ENCODE results near the gene HECW1. TPM values are rescaled to one million over a fixed set of nuclear protein-coding genes. Genes with fewer than 3 reads are reported as not detected.

Gene HECW1
- polyA plus RNA-seq, 4 donors: under 0.01 to 0.10 (median 0.03) TPM; not detected in 1

- FAIRE-seq (no peak), DNase-seq (no peak)
- H3K9me3 ChIP-seq (ENCODE audit: control insufficient read depth in 2 of 2, insufficient read depth in 1 of 2, low read depth in 1 of 2, low read length in 1 of 2): no peaks in the 10 kb centered on the region
- H3K4me1 ChIP-seq (ENCODE audit: control insufficient read depth in 3 of 3, insufficient read depth in 2 of 3, low read depth in 1 of 3, low read length in 2 of 3): peaks cover 0 to 34% (median 0%) of the 10 kb centered on the region in 3 donors
- H3K4me3 ChIP-seq (ENCODE audit: low read depth in 1 of 3, low read length in 3 of 3): no peak overlapping the region
- H3K27me3 ChIP-seq (ENCODE audit: control insufficient read depth in 3 of 3, insufficient read depth in 3 of 3, low read length in 3 of 3): no peaks in the 10 kb centered on the region
- H3K36me3 ChIP-seq (ENCODE audit: control insufficient read depth in 3 of 3, insufficient read depth in 2 of 3, low read depth in 1 of 3, low read length in 3 of 3): no peaks in the 10 kb centered on the region
- no peak overlapping the region for H3K27ac ChIP-seq (ENCODE audit: low read depth in 1 of 3, low read length in 2 of 3)
Observed at GRCh38 chr7:43487731-43488073, 375.3 kb downstream of the HECW1 start.

DNA sequence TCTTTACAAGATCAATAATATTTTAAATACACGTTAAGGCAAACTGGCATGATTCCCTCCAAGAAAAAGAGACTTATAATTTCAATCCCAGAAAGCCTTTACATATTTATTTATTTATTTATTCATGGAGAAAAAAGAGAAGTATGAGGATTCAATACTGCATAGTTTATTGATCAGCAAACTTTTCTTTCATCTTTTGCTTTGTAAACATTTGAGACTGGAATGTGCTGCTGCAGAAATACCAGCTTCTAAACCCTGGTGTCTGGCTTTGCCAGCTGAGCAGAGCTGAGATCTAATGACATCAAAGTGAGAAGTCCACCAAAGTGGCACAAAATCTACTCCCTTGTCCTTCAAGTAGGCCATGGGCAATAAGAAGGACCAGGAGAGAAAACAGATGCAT is 376.8 kb downstream of the HECW1 start:
- no peaks in the 10 kb centered on the region for H3K9me3 ChIP-seq (ENCODE audit: control insufficient read depth in 2 of 2, insufficient read depth in 1 of 2, low read depth in 1 of 2, low read length in 1 of 2)
- H3K27ac ChIP-seq (ENCODE audit: low read depth in 1 of 3, low read length in 2 of 3): no peak overlapping the region
- DNase-seq (no peak), FAIRE-seq (no peak)
- WGBS, 3 donors: 21 to 25% (median 21%) methylated on average over 1 of the region's 1 CpG
- peaks cover 0 to 34% (median 0%) of the 10 kb centered on the region in 3 donors for H3K4me1 ChIP-seq (ENCODE audit: control insufficient read depth in 3 of 3, insufficient read depth in 2 of 3, low read depth in 1 of 3, low read length in 2 of 3)
- no peaks in the 10 kb centered on the region for H3K27me3 ChIP-seq (ENCODE audit: control insufficient read depth in 3 of 3, insufficient read depth in 3 of 3, low read length in 3 of 3)
- H3K4me3 ChIP-seq (ENCODE audit: low read depth in 1 of 3, low read length in 3 of 3): no peak overlapping the region
- H3K36me3 ChIP-seq (ENCODE audit: control insufficient read depth in 3 of 3, insufficient read depth in 2 of 3, low read depth in 1 of 3, low read length in 3 of 3): no peaks in the 10 kb centered on the region

GRCh38 chr7:43490016-43490415 is 377.6 kb downstream of the HECW1 start:
- no peak for FAIRE-seq
- peaks cover 0 to 30% (median 0%) of the 10 kb centered on the region in 3 donors for H3K4me1 ChIP-seq (ENCODE audit: control insufficient read depth in 3 of 3, insufficient read depth in 2 of 3, low read depth in 1 of 3, low read length in 2 of 3)
- WGBS, 3 donors: 87 to 94% (median 90%) methylated on average over 3 of the region's 3 CpGs

DNA sequence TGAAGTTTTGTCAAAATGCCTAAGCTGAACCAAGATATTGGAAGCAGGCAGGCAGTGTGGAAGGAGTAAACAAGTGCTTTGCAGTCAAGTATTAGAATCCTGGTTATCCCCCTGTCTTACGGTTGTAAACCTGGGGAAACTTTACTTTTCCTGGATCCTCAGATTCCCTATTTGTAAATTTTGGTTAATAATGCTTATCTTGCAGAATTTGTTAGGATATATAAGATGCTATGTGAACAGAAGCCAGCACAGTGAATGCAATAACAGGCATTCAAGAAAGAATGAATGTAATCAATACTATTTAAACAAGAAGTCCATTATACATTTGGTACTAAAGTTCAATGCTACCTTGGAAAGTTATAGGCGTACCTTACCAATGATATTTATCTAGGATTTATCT is 378.7 kb downstream of the HECW1 start:
- H3K27me3 ChIP-seq (ENCODE audit: control insufficient read depth in 3 of 3, insufficient read depth in 3 of 3, low read length in 3 of 3): no peaks in the 10 kb centered on the region
- no peak for DNase-seq
- H3K4me3 ChIP-seq (ENCODE audit: low read depth in 1 of 3, low read length in 3 of 3): no peak overlapping the region
- 62 to 83% (median 78%) methylated on average over 2 of the region's 2 CpGs for WGBS, 3 donors
- H3K4me1 ChIP-seq (ENCODE audit: control insufficient read depth in 3 of 3, insufficient read depth in 2 of 3, low read depth in 1 of 3, low read length in 2 of 3): peaks cover 0 to 23% (median 0%) of the 10 kb centered on the region in 3 donors
- FAIRE-seq: no peak
- H3K36me3 ChIP-seq (ENCODE audit: control insufficient read depth in 3 of 3, insufficient read depth in 2 of 3, low read depth in 1 of 3, low read length in 3 of 3): no peaks in the 10 kb centered on the region
- H3K27ac ChIP-seq (ENCODE audit: low read depth in 1 of 3, low read length in 2 of 3): no peak overlapping the region
- no peaks in the 10 kb centered on the region for H3K9me3 ChIP-seq (ENCODE audit: control insufficient read depth in 2 of 2, insufficient read depth in 1 of 2, low read depth in 1 of 2, low read length in 1 of 2)

More at GRCh38 chr7:43490016-43490415, 377.6 kb downstream of the HECW1 start:
- Histone ChIP-seq H3K36me3 (ENCODE audit: control insufficient read depth in 3 of 3, insufficient read depth in 2 of 3, low read depth in 1 of 3, low read length in 3 of 3) (no peaks in the 10 kb centered on the region), H3K27ac (ENCODE audit: low read depth in 1 of 3, low read length in 2 of 3) (no peak overlapping the region), H3K9me3 (ENCODE audit: control insufficient read depth in 2 of 2, insufficient read depth in 1 of 2, low read depth in 1 of 2, low read length in 1 of 2) (no peaks in the 10 kb centered on the region), H3K4me3 (ENCODE audit: low read depth in 1 of 3, low read length in 3 of 3) (no peak overlapping the region), H3K27me3 (ENCODE audit: control insufficient read depth in 3 of 3, insufficient read depth in 3 of 3, low read length in 3 of 3) (no peaks in the 10 kb centered on the region)
- no peak for DNase-seq

DNA sequence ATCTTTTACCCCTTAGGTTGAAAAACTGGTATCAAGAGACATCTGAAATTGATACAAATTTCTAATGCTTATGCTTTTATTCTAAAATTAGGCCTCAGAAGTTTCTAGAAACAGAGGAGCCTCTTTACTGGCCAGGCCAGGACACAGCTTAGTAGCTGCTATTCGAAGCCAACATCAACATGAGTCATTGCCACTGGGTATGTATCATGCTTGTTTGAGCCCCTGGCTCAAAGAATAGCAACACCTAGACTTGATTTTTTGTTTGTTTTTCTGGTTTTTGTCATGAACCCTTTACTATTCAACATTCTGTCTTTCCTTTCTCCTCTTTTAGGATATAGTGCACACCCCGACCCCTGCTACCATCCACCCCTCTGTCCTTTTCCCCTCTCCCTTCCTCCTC is 379.5 kb downstream of the HECW1 start:
- H3K27ac ChIP-seq (ENCODE audit: low read depth in 1 of 3, low read length in 2 of 3): no peak overlapping the region
- H3K9me3 ChIP-seq (ENCODE audit: control insufficient read depth in 2 of 2, insufficient read depth in 1 of 2, low read depth in 1 of 2, low read length in 1 of 2): no peaks in the 10 kb centered on the region
- H3K36me3 ChIP-seq (ENCODE audit: control insufficient read depth in 3 of 3, insufficient read depth in 2 of 3, low read depth in 1 of 3, low read length in 3 of 3): no peaks in the 10 kb centered on the region
- no peaks in the 10 kb centered on the region for H3K27me3 ChIP-seq (ENCODE audit: control insufficient read depth in 3 of 3, insufficient read depth in 3 of 3, low read length in 3 of 3)
- FAIRE-seq: no peak
- WGBS, 3 donors: 71 to 77% (median 71%) methylated on average over 2 of the region's 2 CpGs
- no peak for DNase-seq
- H3K4me1 ChIP-seq (ENCODE audit: control insufficient read depth in 3 of 3, insufficient read depth in 2 of 3, low read depth in 1 of 3, low read length in 2 of 3): peaks cover 0 to 17% (median 0%) of the 10 kb centered on the region in 3 donors
- H3K4me3 ChIP-seq (ENCODE audit: low read depth in 1 of 3, low read length in 3 of 3): no peak overlapping the region

GRCh38 chr7:43492896-43493295 is 380.4 kb downstream of the HECW1 start:
- no peak for FAIRE-seq
- DNase-seq: no peak

DNA sequence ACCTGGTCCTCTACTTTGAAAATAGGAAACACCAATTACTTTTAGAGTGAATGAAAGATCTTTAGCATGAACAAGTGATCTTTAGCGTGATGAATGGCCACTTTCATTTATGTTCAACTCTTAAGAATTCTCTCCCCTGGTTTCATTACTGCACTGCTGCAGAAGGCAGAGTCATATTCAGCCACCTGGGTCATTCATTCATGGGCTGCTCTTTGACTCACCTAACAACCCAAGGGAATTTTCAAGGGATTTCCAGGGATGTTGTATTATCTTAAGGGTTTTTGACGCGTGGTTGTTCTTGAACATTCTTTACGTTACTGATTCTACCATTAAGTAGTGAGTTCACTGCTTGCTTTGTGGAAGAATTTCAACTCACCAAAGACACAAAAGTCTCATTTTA is 383.1 kb downstream of the HECW1 start:
- Histone ChIP-seq H3K9me3 (ENCODE audit: control insufficient read depth in 2 of 2, insufficient read depth in 1 of 2, low read depth in 1 of 2, low read length in 1 of 2) (no peaks in the 10 kb centered on the region), H3K27ac (ENCODE audit: low read depth in 1 of 3, low read length in 2 of 3) (no peak overlapping the region), H3K4me1 (ENCODE audit: control insufficient read depth in 3 of 3, insufficient read depth in 2 of 3, low read depth in 1 of 3, low read length in 2 of 3) (no peaks in the 10 kb centered on the region), H3K4me3 (ENCODE audit: low read depth in 1 of 3, low read length in 3 of 3) (no peak overlapping the region), H3K27me3 (ENCODE audit: control insufficient read depth in 3 of 3, insufficient read depth in 3 of 3, low read length in 3 of 3) (peaks cover 0 to 3% (median 0%) of the 10 kb centered on the region in 3 donors), H3K36me3 (ENCODE audit: control insufficient read depth in 3 of 3, insufficient read depth in 2 of 3, low read depth in 1 of 3, low read length in 3 of 3) (no peaks in the 10 kb centered on the region)
- 86 to 95% (median 89%) methylated on average over 4 of the region's 4 CpGs for WGBS, 3 donors
- FAIRE-seq (no peak), DNase-seq (no peak)

More at GRCh38 chr7:43492896-43493295, 380.4 kb downstream of the HECW1 start:
- 82 to 87% (median 87%) methylated on average over 5 of the region's 5 CpGs for WGBS, 3 donors
- Histone ChIP-seq H3K36me3 (ENCODE audit: control insufficient read depth in 3 of 3, insufficient read depth in 2 of 3, low read depth in 1 of 3, low read length in 3 of 3) (no peaks in the 10 kb centered on the region), H3K4me1 (ENCODE audit: control insufficient read depth in 3 of 3, insufficient read depth in 2 of 3, low read depth in 1 of 3, low read length in 2 of 3) (peaks cover 0 to 11% (median 0%) of the 10 kb centered on the region in 3 donors), H3K27ac (ENCODE audit: low read depth in 1 of 3, low read length in 2 of 3) (no peak overlapping the region), H3K27me3 (ENCODE audit: control insufficient read depth in 3 of 3, insufficient read depth in 3 of 3, low read length in 3 of 3) (peaks cover 0 to under 1% (median 0%) of the 10 kb centered on the region in 3 donors), H3K9me3 (ENCODE audit: control insufficient read depth in 2 of 2, insufficient read depth in 1 of 2, low read depth in 1 of 2, low read length in 1 of 2) (no peaks in the 10 kb centered on the region), H3K4me3 (ENCODE audit: low read depth in 1 of 3, low read length in 3 of 3) (no peak overlapping the region)

DNA sequence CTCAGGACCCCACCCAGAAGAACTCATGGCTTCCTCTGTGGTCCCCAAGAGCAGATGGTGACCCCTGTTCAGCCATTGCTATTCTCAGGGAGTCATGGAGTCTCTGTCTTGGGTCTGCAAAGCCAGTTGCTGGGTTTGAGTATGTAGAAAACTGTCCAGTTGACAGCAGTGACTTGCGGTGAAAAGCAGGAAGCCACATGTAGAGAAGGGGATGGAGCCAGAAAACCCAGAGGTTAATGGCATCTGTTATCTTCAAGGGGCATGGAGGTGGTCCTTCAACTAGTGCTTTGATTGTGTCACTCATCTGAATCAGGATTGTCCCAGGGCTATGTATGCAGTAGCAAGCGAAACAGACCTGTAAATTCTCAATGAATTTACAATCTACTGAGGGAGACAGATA is 384.1 kb downstream of the HECW1 start:
- H3K27ac ChIP-seq (ENCODE audit: low read depth in 1 of 3, low read length in 2 of 3): no peak overlapping the region
- H3K4me1 ChIP-seq (ENCODE audit: control insufficient read depth in 3 of 3, insufficient read depth in 2 of 3, low read depth in 1 of 3, low read length in 2 of 3): no peaks in the 10 kb centered on the region
- FAIRE-seq (no peak), DNase-seq (no peak)
- no peaks in the 10 kb centered on the region for H3K36me3 ChIP-seq (ENCODE audit: control insufficient read depth in 3 of 3, insufficient read depth in 2 of 3, low read depth in 1 of 3, low read length in 3 of 3)
- H3K9me3 ChIP-seq (ENCODE audit: control insufficient read depth in 2 of 2, insufficient read depth in 1 of 2, low read depth in 1 of 2, low read length in 1 of 2): no peaks in the 10 kb centered on the region
- H3K27me3 ChIP-seq (ENCODE audit: control insufficient read depth in 3 of 3, insufficient read depth in 3 of 3, low read length in 3 of 3): peaks cover 0 to 3% (median 0%) of the 10 kb centered on the region in 3 donors
- no peak overlapping the region for H3K4me3 ChIP-seq (ENCODE audit: low read depth in 1 of 3, low read length in 3 of 3)
- WGBS, 3 donors: 88 to 97% (median 91%) methylated on average over 2 of the region's 2 CpGs

DNA sequence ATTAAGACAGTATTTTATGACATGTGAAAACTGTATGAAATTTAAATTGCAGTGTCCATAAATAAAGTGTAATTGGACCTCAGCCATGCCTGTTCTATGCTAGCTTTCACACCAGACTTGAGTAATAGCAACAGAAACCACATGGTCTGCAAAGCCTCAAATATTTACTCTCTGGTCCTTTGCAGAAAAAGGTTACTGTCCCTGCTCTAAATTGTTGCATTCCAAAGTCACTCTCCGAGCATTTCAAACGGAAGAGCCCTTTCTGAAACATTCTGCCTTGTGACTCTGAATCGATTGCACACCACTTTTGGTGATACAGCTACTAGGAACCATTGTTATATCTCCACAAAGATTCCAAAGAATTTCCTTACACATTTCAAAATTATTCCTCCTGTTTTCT is 389.4 kb downstream of the HECW1 start:
- FAIRE-seq: no peak
- H3K4me3 ChIP-seq (ENCODE audit: low read depth in 1 of 3, low read length in 3 of 3): no peak overlapping the region
- DNase-seq: no peak
- H3K27ac ChIP-seq (ENCODE audit: low read depth in 1 of 3, low read length in 2 of 3): no peak overlapping the region
- WGBS, 3 donors: 44 to 65% (median 61%) methylated on average over 3 of the region's 3 CpGs
- no peaks in the 10 kb centered on the region for H3K9me3 ChIP-seq (ENCODE audit: control insufficient read depth in 2 of 2, insufficient read depth in 1 of 2, low read depth in 1 of 2, low read length in 1 of 2)
- H3K36me3 ChIP-seq (ENCODE audit: control insufficient read depth in 3 of 3, insufficient read depth in 2 of 3, low read depth in 1 of 3, low read length in 3 of 3): no peaks in the 10 kb centered on the region
- H3K4me1 ChIP-seq (ENCODE audit: control insufficient read depth in 3 of 3, insufficient read depth in 2 of 3, low read depth in 1 of 3, low read length in 2 of 3): no peaks in the 10 kb centered on the region
- peaks cover 0 to 3% (median 0%) of the 10 kb centered on the region in 3 donors for H3K27me3 ChIP-seq (ENCODE audit: control insufficient read depth in 3 of 3, insufficient read depth in 3 of 3, low read length in 3 of 3)

Data from small intestine (tissue), 7 donors.